Omental fat pad (tissue), 4 donors: ENCODE data around the gene TFDP1. TPM values are rescaled to one million over a fixed set of nuclear protein-coding genes. Genes with fewer than 3 reads are reported as not detected.

Source experiments
- ATAC-seq: fragments of 150-250 bp; one replicate; pipeline ENCODE4 v1.9.1; 2016; ENCODE audit warnings: mild to moderate bottlenecking, moderate library complexity; ENCODE audit not compliant: low FRiP score
- DNase-seq: peaks from one replicate; pipeline ENCODE4 v3.0.0-alpha.2; 2019; ENCODE audit warnings: low spot score
- total RNA-seq, 4 donors: library from RNA; depleted of rRNA; stranded (reverse); fragments of >200 nt; gene quantifications; one replicate each; pipeline ENCODE4 v1.1.0, GENCODE V29; 2016
- TF ChIP-seq, protein P1 (sequence below), 3 donors: fragments of 450-650 bp; IDR thresholded peaks; one replicate each; pipeline ENCODE4 v1.5.1; 2016 to 2017; ENCODE audit warnings: antibody characterized with exemption in 3 of 3, mild to moderate bottlenecking in 3 of 3, moderate library complexity in 2 of 3

Gene TFDP1
- total RNA-seq, 4 donors from 2014 or later, result 32.6 to 59.6 (median 44.4) TPM

DNA sequence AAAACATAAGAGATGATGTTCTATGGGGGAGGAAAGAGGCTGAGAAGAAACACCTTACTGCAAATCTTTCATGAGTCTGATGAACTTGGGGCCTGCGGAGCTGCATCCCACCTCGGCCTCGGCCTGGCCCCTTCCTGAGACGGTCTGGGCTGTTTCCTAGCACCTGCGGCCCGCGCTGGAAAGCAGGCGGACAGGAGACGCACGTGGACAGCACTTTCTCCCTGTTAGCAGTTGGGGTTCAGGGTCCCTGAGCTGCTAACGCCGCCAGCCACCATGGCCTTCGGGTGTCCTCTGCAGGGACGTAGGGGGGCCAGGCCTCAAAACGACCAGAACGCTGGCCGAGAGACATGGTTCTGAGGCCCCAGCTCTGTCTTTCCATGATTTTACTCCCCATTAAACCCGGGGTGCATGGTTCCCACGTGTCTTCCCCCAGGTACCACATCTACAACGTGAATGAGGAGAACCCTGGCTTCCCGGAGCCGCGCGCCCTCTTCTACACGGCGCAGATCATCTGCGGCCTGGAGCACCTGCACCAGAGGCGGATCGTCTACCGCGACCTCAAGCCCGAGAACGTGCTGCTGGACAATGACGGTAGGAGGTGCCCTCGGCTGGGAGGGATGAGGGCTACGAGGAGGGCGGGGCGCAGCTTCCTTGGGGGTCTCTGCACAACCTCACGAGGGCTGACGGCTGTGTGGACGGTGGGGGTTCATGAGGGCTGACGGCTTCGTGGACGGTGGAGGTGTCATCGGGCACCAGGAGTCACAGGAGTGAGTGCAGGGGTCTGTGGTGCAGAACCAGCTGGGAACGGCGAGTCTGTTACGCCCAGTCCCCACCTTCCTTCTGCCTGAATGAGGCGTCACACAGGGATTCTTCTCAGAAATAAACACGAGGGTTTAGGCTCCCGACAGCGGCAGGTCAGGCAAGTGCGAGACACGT, 86.8 kb downstream of the TFDP1 start:
- DNase-seq (no peak), ATAC-seq (no peak)
- TF ChIP-seq, protein P1, sequence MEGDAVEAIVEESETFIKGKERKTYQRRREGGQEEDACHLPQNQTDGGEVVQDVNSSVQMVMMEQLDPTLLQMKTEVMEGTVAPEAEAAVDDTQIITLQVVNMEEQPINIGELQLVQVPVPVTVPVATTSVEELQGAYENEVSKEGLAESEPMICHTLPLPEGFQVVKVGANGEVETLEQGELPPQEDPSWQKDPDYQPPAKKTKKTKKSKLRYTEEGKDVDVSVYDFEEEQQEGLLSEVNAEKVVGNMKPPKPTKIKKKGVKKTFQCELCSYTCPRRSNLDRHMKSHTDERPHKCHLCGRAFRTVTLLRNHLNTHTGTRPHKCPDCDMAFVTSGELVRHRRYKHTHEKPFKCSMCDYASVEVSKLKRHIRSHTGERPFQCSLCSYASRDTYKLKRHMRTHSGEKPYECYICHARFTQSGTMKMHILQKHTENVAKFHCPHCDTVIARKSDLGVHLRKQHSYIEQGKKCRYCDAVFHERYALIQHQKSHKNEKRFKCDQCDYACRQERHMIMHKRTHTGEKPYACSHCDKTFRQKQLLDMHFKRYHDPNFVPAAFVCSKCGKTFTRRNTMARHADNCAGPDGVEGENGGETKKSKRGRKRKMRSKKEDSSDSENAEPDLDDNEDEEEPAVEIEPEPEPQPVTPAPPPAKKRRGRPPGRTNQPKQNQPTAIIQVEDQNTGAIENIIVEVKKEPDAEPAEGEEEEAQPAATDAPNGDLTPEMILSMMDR (IDR thresholded peaks at IDR 0.05), result no peak

DNA sequence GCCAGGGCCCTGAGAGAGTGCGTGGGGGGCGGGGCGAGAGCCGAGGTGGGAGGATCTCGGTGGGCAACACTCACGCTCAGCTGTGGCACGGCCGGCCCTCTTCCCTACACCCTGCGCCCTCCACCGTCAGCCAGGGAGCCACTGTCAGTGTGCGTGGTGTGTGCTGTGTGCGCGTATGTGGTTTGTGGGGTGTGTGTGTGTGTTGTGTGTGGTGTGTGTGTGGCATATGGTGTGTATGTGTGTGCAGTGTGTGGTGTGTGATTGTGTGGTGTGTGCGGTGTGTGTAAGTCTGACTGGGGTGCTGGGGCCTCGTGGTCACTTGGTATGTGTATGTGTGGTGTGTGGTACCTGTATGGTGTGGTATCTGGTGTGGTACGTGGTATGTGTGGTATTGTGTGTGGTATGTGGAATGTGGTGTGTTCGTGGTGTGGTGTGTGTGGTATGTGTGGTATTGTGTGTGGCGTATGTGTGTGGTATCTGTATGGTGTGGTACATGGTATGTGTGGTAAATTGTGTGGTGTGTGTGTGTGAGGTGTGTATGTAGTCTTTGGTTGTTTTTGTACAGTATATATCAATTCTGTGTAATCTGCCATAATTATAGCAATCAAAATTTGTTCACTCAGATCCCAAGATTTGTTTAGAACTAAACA, 87.6 kb downstream of the TFDP1 start:
- no peak for ATAC-seq

More for the DNA sequence above, 87.6 kb downstream of the TFDP1 start:
- TF ChIP-seq, protein P1 (IDR thresholded peaks at IDR 0.05), result no peak
- DNase-seq, result no peak

Other genes with a start within 250 kb of the TFDP1 start
- 1 to 10 TPM; 1.7 to 4.4 (median 2.1) TPM for gene GRTP1, start 220.6 kb upstream of the TFDP1 start, total RNA-seq
- 1 to 10 TPM in 3 of 4 donors, under 1 TPM in 1; 0.72 to 2.7 (median 1.7) TPM for gene ADPRHL1, start 131.3 kb upstream of the TFDP1 start, total RNA-seq
- 10 to 100 TPM; 10.9 to 28.4 (median 14.5) TPM for gene DCUN1D2, start 94.0 kb upstream of the TFDP1 start, total RNA-seq
- gene ATP4B, start 73.4 kb downstream of the TFDP1 start, total RNA-seq, result not detected
- not detected for gene GRK1, start 82.5 kb downstream of the TFDP1 start, total RNA-seq
- gene TMEM255B, start 174.5 kb downstream of the TFDP1 start, total RNA-seq, result 10 to 100 TPM in 2 of 4 donors, 1 to 10 TPM in 2; 2.7 to 19.1 (median 11.7) TPM